ENCODE results near the gene MED25.

DNA sequence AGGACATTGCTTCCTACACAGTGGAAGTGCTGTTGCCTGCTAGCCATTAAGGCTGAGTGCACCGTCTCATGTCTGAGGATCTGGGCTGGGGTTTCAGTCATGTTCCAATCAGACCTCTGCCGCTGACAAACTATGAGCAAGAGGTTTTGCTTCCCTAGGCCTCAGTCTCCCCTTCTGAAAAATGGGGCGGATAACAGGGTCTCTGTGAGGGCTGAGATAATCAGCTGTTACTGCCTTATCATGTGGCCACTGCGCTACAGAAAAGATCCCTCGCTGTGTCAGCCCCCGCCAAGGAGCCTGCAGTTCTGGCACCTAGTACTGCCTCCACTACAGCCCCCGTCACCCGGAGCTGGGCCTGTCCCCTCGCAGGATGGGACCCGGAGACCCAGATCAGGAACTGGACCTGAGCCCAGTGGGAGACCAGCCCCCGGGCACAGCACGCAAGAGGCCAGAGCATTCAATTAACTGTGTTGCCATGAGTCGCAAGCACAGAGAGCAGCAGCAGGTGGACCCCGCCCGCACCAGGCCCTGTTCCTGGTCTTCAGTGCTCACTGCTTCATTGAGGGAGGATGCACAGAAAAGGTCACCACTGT, 52.3 kb downstream of the MED25 start:
- TF ChIP-seq TAF1 (IDR thresholded peaks at IDR 0.05; ENCODE audit: low read depth) (no peak), YY1 (IDR thresholded peaks at IDR 0.05; ENCODE audit: low read depth) (no peak), EP300 (IDR thresholded peaks at IDR 0.05; ENCODE audit: borderline replicate concordance) (no peak), CEBPB (IDR thresholded peaks at IDR 0.05) (no peak), RAD21 (IDR thresholded peaks at IDR 0.05; ENCODE audit: low read depth) (no peak), CREB1 (IDR thresholded peaks at IDR 0.05; ENCODE audit: low read depth) (no peak), TCF12 (IDR thresholded peaks at IDR 0.05; ENCODE audit: low read depth) (no peak)
- TF ChIP-seq, protein P1, sequence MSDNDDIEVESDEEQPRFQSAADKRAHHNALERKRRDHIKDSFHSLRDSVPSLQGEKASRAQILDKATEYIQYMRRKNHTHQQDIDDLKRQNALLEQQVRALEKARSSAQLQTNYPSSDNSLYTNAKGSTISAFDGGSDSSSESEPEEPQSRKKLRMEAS (IDR thresholded peaks at IDR 0.05), result no peak
- TF ChIP-seq, protein P2, sequence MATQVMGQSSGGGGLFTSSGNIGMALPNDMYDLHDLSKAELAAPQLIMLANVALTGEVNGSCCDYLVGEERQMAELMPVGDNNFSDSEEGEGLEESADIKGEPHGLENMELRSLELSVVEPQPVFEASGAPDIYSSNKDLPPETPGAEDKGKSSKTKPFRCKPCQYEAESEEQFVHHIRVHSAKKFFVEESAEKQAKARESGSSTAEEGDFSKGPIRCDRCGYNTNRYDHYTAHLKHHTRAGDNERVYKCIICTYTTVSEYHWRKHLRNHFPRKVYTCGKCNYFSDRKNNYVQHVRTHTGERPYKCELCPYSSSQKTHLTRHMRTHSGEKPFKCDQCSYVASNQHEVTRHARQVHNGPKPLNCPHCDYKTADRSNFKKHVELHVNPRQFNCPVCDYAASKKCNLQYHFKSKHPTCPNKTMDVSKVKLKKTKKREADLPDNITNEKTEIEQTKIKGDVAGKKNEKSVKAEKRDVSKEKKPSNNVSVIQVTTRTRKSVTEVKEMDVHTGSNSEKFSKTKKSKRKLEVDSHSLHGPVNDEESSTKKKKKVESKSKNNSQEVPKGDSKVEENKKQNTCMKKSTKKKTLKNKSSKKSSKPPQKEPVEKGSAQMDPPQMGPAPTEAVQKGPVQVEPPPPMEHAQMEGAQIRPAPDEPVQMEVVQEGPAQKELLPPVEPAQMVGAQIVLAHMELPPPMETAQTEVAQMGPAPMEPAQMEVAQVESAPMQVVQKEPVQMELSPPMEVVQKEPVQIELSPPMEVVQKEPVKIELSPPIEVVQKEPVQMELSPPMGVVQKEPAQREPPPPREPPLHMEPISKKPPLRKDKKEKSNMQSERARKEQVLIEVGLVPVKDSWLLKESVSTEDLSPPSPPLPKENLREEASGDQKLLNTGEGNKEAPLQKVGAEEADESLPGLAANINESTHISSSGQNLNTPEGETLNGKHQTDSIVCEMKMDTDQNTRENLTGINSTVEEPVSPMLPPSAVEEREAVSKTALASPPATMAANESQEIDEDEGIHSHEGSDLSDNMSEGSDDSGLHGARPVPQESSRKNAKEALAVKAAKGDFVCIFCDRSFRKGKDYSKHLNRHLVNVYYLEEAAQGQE (IDR thresholded peaks at IDR 0.05; ENCODE audit: low read depth), result no peak

Measured in Ishikawa (cell line).